ENCODE data around the gene ADCY5.

The ADCY5 gene

GRCh38 chr3:123370819-123371218, 78.1 kb downstream of the ADCY5 start:
- no peak overlapping the region for H3K9ac ChIP-seq (ENCODE audit: low read depth, low read length)
- H2AFZ ChIP-seq (ENCODE audit: low read depth, low read length), result no peak overlapping the region
- peaks cover 9% of the 10 kb centered on the region for H3K27me3 ChIP-seq (ENCODE audit: insufficient read depth, low read length, poor library complexity)
- H3K27ac ChIP-seq (ENCODE audit: low read length), result no peak overlapping the region
- no peak for DNase-seq
- H4K20me1 ChIP-seq (ENCODE audit: insufficient read depth, low read length), result no peaks in the 10 kb centered on the region
- H3K9me3 ChIP-seq (ENCODE audit: insufficient read depth, low read length, severe bottlenecking), result no peaks in the 10 kb centered on the region
- no peaks in the 10 kb centered on the region for H3K79me2 ChIP-seq (ENCODE audit: insufficient read depth, low read length)
- no peak for ATAC-seq (ENCODE audit: insufficient read depth, low read depth)
- no peaks in the 10 kb centered on the region for H3K4me1 ChIP-seq (ENCODE audit: insufficient read depth, low read length)
- H3K4me3 ChIP-seq (ENCODE audit: low read depth in 1 of 2, low read length in 2 of 2), result no peak overlapping the region
- no peak for TF ChIP-seq CTCF (IDR thresholded peaks at IDR 0.05; ENCODE audit: borderline replicate concordance, extremely low read depth, low read length, poor library complexity, severe bottlenecking)
- TF ChIP-seq EZH2 (IDR thresholded peaks at IDR 0.05; ENCODE audit: borderline replicate concordance, low read depth, low read length, severe bottlenecking), result no peak
- H3K4me2 ChIP-seq (ENCODE audit: insufficient read depth, low read length), result no peak overlapping the region
- no peaks in the 10 kb centered on the region for H3K36me3 ChIP-seq (ENCODE audit: insufficient read depth, low read length)

- Histone ChIP-seq H4K20me1 (ENCODE audit: insufficient read depth, low read length) (no peaks in the 10 kb centered on the region), H2AFZ (ENCODE audit: low read depth, low read length) (no peak overlapping the region), H3K9me3 (ENCODE audit: insufficient read depth, low read length, severe bottlenecking) (no peaks in the 10 kb centered on the region), H3K4me2 (ENCODE audit: insufficient read depth, low read length) (no peak overlapping the region), H3K4me3 (ENCODE audit: low read depth in 1 of 2, low read length in 2 of 2) (no peak overlapping the region), H3K27ac (ENCODE audit: low read length) (no peak overlapping the region), H3K9ac (ENCODE audit: low read depth, low read length) (no peak overlapping the region), H3K4me1 (ENCODE audit: insufficient read depth, low read length) (no peaks in the 10 kb centered on the region), H3K79me2 (ENCODE audit: insufficient read depth, low read length) (no peaks in the 10 kb centered on the region), H3K36me3 (ENCODE audit: insufficient read depth, low read length) (no peaks in the 10 kb centered on the region), H3K27me3 (ENCODE audit: insufficient read depth, low read length, poor library complexity) (peaks cover 12% of the 10 kb centered on the region)
- DNase-seq (no peak), ATAC-seq (ENCODE audit: insufficient read depth, low read depth) (no peak)
- TF ChIP-seq CTCF (IDR thresholded peaks at IDR 0.05; ENCODE audit: borderline replicate concordance, extremely low read depth, low read length, poor library complexity, severe bottlenecking) (no peak), EZH2 (IDR thresholded peaks at IDR 0.05; ENCODE audit: borderline replicate concordance, low read depth, low read length, severe bottlenecking) (no peak)
Observed at GRCh38 chr3:123369085-123369484, 79.8 kb downstream of the ADCY5 start.

GRCh38 chr3:123367467-123368154, 81.3 kb downstream of the ADCY5 start:
- DNase-seq, result no peak
- H3K36me3 ChIP-seq (ENCODE audit: insufficient read depth, low read length), result no peaks in the 10 kb centered on the region
- H3K4me3 ChIP-seq (ENCODE audit: low read depth in 1 of 2, low read length in 2 of 2), result no peak overlapping the region
- H3K27me3 ChIP-seq (ENCODE audit: insufficient read depth, low read length, poor library complexity), result peaks cover 12% of the 10 kb centered on the region
- no peaks in the 10 kb centered on the region for H3K79me2 ChIP-seq (ENCODE audit: insufficient read depth, low read length)
- H3K9ac ChIP-seq (ENCODE audit: low read depth, low read length), result no peak overlapping the region
- no peak overlapping the region for H3K4me2 ChIP-seq (ENCODE audit: insufficient read depth, low read length)
- H3K9me3 ChIP-seq (ENCODE audit: insufficient read depth, low read length, severe bottlenecking), result no peaks in the 10 kb centered on the region
- no peak overlapping the region for H2AFZ ChIP-seq (ENCODE audit: low read depth, low read length)
- no peak for TF ChIP-seq CTCF (IDR thresholded peaks at IDR 0.05; ENCODE audit: borderline replicate concordance, extremely low read depth, low read length, poor library complexity, severe bottlenecking)
- no peak for TF ChIP-seq EZH2 (IDR thresholded peaks at IDR 0.05; ENCODE audit: borderline replicate concordance, low read depth, low read length, severe bottlenecking)
- H3K27ac ChIP-seq (ENCODE audit: low read length), result no peak overlapping the region
- H3K4me1 ChIP-seq (ENCODE audit: insufficient read depth, low read length), result no peaks in the 10 kb centered on the region
- ATAC-seq (ENCODE audit: insufficient read depth, low read depth), result no peak
- no peaks in the 10 kb centered on the region for H4K20me1 ChIP-seq (ENCODE audit: insufficient read depth, low read length)
